Peyer's patch (tissue), 4 donors: ENCODE results near the gene ANAPC16.

ENCODE experiments used
- POLR2A ChIP-seq, 2 donors: fragments of 450-650 bp; IDR thresholded peaks; one replicate each; pipeline ENCODE4 v1.5.1; 2017; ENCODE audit warnings: antibody characterized with exemption in 2 of 2, mild to moderate bottlenecking in 2 of 2, moderate library complexity in 2 of 2
- TF ChIP-seq, protein P1 (sequence below), 6 experiments: fragments of 450-650 bp in 4 of 6; fragments of 200-600 bp in 2 of 6; sonication (generic) in 1 of 6; IDR thresholded peaks; one replicate each; pipeline ENCODE4 v1.5.1; 2017 to 2019; ENCODE audit warnings: antibody characterized with exemption in 6 of 6, mild to moderate bottlenecking in 3 of 6, moderate library complexity in 1 of 6

DNA sequence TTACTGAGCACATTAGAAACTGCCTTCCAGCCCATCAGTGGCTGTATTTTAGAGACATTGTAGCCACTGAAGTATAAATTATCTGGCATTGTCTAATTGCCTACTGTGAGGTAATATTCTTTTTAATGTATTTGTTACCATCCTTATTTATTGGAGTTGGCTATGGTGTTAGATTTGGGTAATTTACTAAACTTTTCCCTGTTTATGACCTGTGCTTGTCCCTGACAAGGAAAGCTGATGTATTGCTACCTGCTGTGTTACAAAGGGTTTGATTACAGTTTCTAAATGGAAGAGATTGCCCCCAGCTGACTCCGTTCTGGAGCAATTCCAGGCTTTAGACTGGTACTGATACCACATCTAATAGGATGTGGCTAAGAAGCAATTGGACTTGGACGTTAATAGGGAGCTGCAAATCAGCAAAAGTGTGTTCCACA is 12.5 kb downstream of the ANAPC16 start:
- TF ChIP-seq POLR2A (IDR thresholded peaks at IDR 0.05), result no peak
- TF ChIP-seq, protein P1, sequence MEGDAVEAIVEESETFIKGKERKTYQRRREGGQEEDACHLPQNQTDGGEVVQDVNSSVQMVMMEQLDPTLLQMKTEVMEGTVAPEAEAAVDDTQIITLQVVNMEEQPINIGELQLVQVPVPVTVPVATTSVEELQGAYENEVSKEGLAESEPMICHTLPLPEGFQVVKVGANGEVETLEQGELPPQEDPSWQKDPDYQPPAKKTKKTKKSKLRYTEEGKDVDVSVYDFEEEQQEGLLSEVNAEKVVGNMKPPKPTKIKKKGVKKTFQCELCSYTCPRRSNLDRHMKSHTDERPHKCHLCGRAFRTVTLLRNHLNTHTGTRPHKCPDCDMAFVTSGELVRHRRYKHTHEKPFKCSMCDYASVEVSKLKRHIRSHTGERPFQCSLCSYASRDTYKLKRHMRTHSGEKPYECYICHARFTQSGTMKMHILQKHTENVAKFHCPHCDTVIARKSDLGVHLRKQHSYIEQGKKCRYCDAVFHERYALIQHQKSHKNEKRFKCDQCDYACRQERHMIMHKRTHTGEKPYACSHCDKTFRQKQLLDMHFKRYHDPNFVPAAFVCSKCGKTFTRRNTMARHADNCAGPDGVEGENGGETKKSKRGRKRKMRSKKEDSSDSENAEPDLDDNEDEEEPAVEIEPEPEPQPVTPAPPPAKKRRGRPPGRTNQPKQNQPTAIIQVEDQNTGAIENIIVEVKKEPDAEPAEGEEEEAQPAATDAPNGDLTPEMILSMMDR (IDR thresholded peaks at IDR 0.05), result no peak
